Measurements from ENCODE around the gene ADGRG1.
"Not testable (repeated sequence)": the region's sequence is repeated elsewhere in the genome, so short reads cannot be mapped to it uniquely, and the experiment has no call there.

Gene ADGRG1

DNA sequence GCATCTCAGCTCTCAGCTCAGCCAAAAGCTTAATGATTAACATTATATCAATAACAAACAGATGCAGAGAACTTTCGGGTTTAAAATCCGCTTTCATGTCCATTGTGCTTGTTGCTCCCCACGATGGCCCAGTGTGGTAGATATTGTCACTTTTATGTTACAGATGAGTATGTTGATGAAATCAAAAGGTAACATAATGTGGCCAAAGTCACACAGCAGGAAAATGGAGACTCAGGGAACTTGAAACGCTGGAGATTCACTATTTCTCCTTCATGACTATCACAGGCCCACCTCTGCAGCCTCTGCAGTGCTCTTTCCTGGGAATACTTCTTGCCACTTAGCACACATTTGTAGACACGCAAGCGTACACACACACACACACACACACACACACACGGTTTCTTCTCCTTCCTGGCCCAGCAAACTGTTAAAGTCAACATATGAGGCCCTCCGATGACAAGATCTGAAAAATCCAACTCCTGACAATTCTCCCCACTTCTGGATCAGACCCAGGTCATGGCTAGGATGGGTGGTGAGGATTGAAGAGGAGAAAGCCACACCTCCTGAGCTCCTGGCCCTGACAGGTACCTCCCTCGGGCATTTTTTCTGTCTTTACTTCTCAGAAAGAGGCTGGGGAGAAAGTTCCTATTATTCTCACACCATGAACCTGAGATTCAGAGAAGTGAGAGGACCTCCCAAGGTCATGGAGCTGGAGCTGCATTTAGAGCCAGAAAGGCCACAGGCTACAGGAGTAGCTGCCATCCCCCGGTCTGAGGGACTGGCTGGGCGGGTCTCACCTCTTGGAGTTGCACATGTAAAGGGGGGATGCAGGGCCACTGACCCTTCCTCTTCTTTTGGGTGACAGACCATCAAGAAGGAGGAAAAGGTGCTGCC lies 75.8 kb downstream of the ADGRG1 start:
- DNase-seq, result no peak

DNA sequence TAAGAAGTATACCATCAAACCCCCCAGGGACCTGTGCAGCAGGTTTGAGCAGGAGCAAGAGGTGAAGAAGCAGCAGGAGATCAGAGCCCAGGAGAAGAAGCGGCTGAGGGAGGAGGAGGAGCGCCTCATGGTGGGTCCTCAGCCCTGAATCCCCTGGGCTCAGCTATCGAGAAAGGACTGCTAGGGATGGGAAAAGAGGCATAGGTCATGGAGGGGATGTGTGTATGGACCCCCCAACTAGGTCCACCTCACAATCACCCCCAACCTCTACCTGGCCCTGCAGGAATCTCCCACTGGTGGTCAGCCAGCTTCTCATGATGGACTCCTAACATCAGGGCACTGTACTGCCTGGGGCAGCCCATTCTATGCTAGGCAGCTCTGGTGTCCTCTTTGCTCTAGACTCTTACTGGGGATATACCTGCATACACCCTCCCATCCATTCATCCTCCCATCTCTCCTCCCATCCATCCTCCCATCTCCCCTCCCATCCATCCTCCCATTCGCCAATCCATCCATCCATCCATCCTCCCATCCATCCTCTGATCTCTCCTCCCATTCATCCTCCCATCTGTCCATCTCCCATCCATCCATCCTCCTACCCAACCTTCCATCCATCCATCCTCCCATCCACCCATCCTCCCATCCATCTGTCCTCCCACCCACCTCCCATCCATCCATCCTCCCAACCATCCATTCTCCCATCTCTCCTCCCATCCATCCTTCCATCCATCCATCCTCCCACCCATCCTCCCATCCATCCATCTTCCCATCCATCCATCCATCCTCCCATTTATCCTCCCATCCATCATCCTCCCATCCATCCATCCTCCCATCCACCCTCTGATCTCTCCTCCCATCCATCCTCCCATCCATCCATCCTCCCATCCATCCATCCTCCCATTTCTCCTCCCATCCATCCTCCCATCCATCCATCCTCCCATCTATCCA lies 76.7 kb downstream of the ADGRG1 start:
- DNase-seq, result no peak

DNA sequence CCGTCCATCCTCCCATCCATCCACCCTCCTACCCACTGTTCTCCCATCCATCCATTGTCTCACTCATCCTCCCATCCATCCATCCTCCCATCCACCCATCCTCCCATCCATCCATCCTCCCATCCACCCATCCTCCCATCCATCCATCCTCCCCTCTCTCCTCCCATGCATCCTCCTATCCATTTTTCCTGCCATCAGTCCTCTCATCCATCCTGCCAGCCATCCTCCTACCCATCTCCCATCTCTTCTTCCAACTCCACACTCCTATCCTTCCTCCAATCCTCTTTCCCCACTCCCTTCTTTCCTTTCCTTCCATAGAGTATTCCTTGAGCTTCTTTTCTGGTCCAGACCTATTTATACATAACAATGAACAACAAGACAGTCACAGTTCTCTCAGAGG lies 78.3 kb downstream of the ADGRG1 start:
- DNase-seq, result no peak

DNA sequence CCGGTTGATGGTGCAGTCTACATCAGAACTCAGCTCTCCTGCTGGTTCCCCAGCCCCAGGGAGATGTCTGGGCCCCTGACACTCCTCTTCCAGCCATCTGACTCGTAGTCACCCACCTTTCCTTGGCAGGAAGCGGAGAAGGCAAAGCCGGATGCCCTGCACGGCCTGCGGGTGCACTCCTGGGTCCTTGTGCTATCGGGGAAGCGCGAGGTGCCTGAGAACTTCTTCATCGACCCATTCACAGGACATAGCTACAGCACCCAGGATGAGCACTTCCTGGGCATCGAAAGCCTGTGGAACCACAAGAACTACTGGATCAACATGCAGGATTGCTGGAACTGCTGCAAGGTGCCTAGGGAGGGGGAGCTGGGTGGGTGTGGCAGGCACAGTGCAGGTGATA lies 78.9 kb downstream of the ADGRG1 start:
- no peak for DNase-seq

DNA sequence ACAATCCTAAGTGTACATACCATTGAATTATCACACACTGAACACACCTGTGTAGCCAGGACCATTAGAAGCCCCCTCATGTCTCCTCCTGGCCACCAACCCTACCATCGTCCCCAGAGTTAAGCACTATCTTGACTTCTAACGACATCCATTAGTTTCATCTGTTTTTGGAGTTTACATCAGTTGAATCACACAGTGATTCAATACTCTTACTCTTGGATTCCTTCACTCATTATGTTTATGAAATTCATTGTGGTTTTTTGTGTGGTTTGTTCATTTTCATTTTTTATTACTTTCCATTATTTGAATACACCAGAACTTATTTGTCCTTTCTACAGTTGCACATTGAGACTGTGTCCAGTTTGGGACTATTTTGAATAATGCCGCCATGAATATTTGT lies 79.7 kb downstream of the ADGRG1 start:
- no peak for DNase-seq

DNA sequence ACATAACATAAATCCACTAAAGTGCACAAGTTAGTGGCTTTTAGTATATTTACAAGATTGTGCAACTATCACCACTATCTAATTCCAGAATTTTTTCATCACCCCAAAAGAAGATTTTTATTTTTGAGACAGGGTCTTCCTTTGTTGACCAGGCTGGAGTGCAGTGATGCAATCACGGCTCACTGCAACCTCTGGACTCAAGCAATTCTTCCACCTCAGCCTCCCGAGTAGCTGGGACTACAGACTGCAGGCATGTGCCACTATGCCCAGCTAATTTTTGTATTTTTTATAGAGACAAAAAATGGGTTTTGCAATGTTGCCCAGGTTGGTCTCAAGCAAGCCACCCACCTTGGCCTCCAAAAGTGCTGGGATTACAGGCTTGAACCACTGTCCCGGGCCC lies 81.2 kb downstream of the ADGRG1 start:
- DNase-seq, result no peak

DNA sequence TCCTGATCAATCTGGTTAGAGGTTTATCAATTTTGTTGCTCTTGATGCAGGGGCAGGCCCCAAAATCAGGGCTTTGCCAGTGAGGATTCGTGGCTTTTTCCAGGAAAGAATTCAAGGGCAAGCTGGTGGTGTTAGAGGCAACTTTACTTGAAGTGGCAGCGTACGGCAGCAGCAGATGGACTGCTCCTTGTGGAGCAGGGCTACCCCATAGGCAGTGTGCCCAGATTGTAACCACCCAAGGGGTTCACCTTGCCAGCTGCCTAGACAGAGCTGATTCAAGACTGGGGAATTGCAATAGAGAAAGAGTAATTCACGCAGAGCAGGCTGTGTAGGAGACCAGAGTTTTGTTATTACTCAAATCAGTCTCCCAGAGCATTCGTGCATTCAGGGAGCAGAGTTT lies 82.9 kb downstream of the ADGRG1 start:
- DNase-seq, result no peak

DNA sequence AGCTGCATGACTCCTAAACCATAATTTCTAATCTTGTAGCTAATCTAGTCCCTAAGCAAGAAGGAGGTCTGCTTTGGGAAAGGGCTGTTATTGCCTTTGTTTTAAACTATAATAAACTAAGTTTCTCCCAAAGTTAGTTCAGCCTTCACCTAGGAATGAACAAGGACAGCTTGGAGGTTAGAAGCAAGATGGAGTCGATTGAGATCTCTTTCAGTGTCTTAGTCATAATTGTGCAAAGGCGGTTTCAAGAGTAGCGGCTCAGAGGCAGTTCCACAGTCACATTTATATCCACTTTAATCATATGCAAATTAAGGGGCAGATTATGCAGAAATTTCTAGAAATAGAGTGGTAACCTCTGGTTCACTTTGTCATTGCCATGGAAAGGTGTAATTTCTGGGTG lies 83.6 kb downstream of the ADGRG1 start:
- DNase-seq, result no peak

DNA sequence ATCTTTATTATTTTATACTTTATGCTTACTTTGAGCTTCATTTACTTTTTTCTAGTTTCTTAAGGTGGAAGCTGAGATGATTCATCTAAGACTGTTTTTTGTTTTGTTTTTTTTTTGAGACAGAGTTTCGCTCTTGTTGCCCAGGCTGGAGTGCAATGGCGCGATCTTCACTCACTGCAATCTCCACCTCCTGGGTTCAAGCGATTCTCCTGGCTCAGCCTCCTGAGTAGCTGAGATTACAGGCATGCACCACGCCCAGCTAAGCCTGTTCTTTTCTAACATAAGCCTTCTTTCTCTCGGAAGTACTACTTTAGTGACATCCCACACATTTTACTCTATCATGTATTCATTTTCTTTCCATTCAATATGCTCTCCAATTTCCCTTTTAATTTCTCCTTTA lies 84.1 kb downstream of the ADGRG1 start:
- DNase-seq, result not testable (repeated sequence)

DNA sequence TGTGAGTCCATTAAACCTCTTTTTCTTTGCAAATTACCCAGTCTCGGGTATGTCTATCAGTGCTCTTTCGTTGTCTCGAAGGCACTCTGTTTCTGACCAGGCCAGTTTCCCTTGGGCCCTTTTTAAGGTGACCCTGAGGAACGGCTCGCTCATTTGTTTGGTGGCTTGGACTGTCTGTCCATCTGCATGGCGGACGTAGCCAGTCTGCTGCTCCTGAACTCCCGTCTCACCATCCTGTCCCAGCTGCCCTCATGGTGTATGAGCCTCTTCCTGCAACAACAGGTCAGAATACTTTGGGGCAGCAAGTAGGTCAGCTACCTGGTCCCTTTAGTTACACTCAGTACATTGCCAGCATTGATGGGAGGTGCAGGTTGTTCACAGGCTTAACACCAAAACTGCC lies 85.2 kb downstream of the ADGRG1 start:
- DNase-seq, result no peak

DNA sequence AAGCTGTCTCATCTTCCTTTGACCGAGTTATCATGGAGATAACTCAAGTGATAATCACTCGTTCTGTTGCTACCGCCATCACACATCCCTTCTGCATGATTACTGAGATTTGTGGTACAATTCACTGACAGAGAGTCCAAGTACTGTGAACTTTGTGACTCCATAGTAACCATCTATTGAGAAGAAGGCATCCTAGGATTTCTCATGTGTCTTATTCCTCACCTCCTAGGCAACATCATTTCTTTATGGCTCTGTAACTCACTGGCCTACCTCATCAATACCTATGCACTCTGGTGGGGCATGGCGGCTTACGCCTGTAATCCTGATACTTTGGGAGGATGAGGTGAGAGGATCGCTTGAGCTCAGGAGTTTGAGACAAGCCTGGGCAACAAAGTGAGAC lies 85.6 kb downstream of the ADGRG1 start:
- DNase-seq, result no peak
